Kidney glomerular epithelial cell (primary cell): ENCODE measurements around the gene ZNF544.
"Not testable (repeated sequence)": the region's sequence is repeated elsewhere in the genome, so short reads cannot be mapped to it uniquely, and the experiment has no call there.

Source experiments
- DNase-seq: peaks from one replicate; lab custom pipeline; 2025; lab: John Stamatoyannopoulos, UW

Gene ZNF544

GRCh38 chr19:58305065-58305931, 76.6 kb downstream of the ZNF544 start, which contains the start of gene ERVK3-1:
Gene ERVK3-1 (plus strand): TSS chr19:58305377. CDS start chr19:58312169, 6,792 bp downstream.
- DNase-seq, result peak; percentile 94

DNA sequence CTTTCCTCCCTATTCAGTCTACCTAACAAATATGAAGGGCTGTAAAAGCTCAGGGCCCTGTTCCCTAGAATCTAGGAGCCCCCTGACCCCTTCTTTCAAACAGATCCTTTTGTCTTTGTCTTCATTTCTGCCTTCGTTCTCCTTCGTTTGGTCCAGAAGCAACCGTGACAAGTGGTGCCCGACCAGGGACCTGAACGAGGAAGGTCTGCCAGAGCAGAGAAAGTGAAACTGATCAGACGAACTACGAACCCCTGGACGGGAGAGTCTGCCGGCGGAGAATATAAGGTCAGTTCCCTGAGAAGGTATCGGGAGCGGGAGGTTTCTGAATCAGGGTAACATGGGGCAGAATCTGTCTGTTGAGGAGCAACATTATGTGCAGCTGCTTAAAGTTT, 77.2 kb downstream of the ZNF544 start:
- no peak for DNase-seq

DNA sequence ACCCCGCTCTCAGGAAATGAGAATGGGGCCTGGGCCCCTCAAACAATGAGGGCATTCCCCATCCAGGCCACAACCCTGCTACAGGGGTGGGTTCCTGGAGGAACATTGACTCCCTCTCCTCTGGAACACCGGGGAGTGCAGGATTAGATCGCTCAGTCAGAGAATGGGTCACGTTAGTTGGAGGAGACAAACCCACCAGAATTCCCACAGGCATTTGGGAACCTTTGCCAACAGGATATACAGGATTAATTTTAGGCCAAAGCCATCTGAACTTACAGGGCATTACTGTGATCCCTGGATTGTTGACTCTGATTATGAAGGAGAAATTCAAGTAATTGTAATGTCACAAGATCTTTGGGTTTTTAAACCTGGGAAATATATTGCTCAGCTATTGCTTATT, 79.0 kb downstream of the ZNF544 start:
- no peak for DNase-seq

GRCh38 chr19:58310685-58311084, 82.0 kb downstream of the ZNF544 start:
- not testable (repeated sequence) for DNase-seq

DNA sequence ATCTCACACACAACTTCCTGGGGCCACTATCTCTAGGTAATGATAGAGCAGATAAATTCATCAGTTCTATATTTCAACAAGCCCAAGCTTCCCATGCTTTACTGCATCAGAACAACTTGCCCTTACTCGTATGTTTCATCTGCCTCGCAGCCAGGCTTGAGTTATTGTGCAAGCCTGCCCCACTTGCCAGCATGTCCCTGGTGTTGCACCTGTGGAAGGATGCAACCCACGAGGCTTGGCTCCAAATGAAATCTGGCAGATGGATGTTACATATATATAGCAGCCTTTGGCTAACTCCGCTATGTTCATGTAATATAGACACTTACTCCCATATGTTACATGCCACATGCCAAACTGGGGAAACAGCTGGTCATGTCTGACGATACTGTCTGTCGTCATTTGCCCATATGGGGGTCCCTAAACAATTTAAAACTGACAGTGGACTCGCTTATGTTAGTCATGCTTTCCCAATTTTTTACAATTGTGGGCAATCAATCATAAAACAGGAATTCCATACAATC, 82.7 kb downstream of the ZNF544 start:
- no peak for DNase-seq
